K562 (cell line): Measurements from ENCODE around the gene EIF4E1B. TPM values are rescaled to one million over a fixed set of nuclear protein-coding genes. Genes with fewer than 3 reads are reported as not detected.

Experiments used
- ATAC-seq: fragments of 200-7000 bp; cut with Tn5 transposase; 3 replicates; pipeline ENCODE4 v1.9.1; 2020; ENCODE audit warnings: moderate library complexity
- BruUV-seq: library from RNA; stranded (reverse); fragments of 400-500 nt; replicated peaks from 2 replicates; lab custom pipeline; 2021; lab: Mats Ljungman, UMichigan
- CTCF ChIA-PET: fragments of 300-600 bp; formaldehyde crosslinking; extraction: SDS; loops from one replicate; lab custom pipeline; 2021; ENCODE audit warnings: low intra/inter-chr PET ratio; lab: Yijun Ruan, JAX
- POLR2A ChIA-PET: fragments of 300-600, 350-650 bp; sonication (Branson Sonifier 250); formaldehyde crosslinking; extraction: SDS; loops from one replicate; lab custom pipeline; 2021; ENCODE audit warnings: antibody characterized with exemption, inconsistent platforms; lab: Yijun Ruan, JAX
- DNase-seq, 4 experiments: peaks; one replicate each; pipeline versions ENCODE4 v3.0.0 to v3.0.0-alpha.2; 2011 to 2018; ENCODE audit warnings: low spot score in 3 of 4, mixed read lengths in 3 of 4; ENCODE audit errors: extremely low read depth in 1 of 4
- FAIRE-seq: peaks from 2 replicates; lab custom pipeline; 2011; peaks lifted over from hg19 to GRCh38; lab: Jason Lieb, UNC
- H2AFZ ChIP-seq: 2 replicates; pipeline ENCODE4 v1.6.0; 2011; ENCODE audit warnings: low read depth, low read length, control low read depth, inconsistent platforms
- H3K27ac ChIP-seq: fragments of 200-600 bp; 3 replicates; pipeline ENCODE4 v1.8.0; 2011; ENCODE audit warnings: low read depth, mild to moderate bottlenecking, control low read depth, inconsistent platforms, low read length, moderate library complexity, mixed read lengths; ENCODE audit errors: extremely low read depth
- H3K27me3 ChIP-seq, 2 experiments: fragments of 300-600 bp in 1 of 2; 2 replicates in 1 of 2; 3 replicates in 1 of 2; pipeline versions ENCODE4 v1.6.0 to v1.8.0; 2011; ENCODE audit warnings: inconsistent platforms in 2 of 2, low read length in 2 of 2, mild to moderate bottlenecking in 1 of 2, mixed read lengths in 1 of 2, moderate library complexity in 1 of 2; ENCODE audit not compliant: control insufficient read depth in 2 of 2, insufficient read depth in 2 of 2
- H3K36me3 ChIP-seq: fragments of 300-600 bp; 3 replicates; pipeline ENCODE4 v1.8.0; 2011; ENCODE audit warnings: mild to moderate bottlenecking, low read length, inconsistent platforms; ENCODE audit not compliant: control insufficient read depth, insufficient read depth
- H3K4me1 ChIP-seq, 2 experiments: fragments of 200-600 bp in 1 of 2; replicated peaks in 1 of 2; 2 replicates in 1 of 2; 3 replicates in 1 of 2; pipeline versions ENCODE4 v1.5.1 to v1.8.0; 2011; ENCODE audit warnings: inconsistent platforms in 2 of 2, low read length in 2 of 2, mild to moderate bottlenecking in 1 of 2, mixed read lengths in 1 of 2, moderate library complexity in 1 of 2; ENCODE audit not compliant: control insufficient read depth in 2 of 2, insufficient read depth in 2 of 2
- H3K4me2 ChIP-seq: 2 replicates; pipeline ENCODE4 v1.6.1; 2011; ENCODE audit warnings: low read length, control low read depth, inconsistent platforms, mixed read lengths; ENCODE audit not compliant: insufficient read depth
- H3K4me3 ChIP-seq: fragments of 200-600 bp; sonication (generic), shearing (Covaris generic); 2 replicates; pipeline ENCODE4 v1.5.1; 2016; ENCODE audit warnings: control low read depth, inconsistent platforms
- H3K79me2 ChIP-seq: fragments of 200-600 bp; 3 replicates; pipeline ENCODE4 v1.8.0; 2011; ENCODE audit warnings: low read length, inconsistent platforms; ENCODE audit not compliant: control insufficient read depth, insufficient read depth
- H3K9ac ChIP-seq, 2 experiments: 2 replicates each; pipeline versions ENCODE4 v1.6.0 to v1.6.1; 2011; ENCODE audit warnings: low read depth in 2 of 2, low read length in 2 of 2, control low read depth in 1 of 2, inconsistent platforms in 1 of 2, mild to moderate bottlenecking in 1 of 2, mixed read lengths in 1 of 2; ENCODE audit not compliant: insufficient read depth in 1 of 2
- H3K9me1 ChIP-seq: one replicate; pipeline ENCODE4 v1.6.0; 2011; ENCODE audit warnings: inconsistent platforms, mild to moderate bottlenecking, low read length, moderate library complexity; ENCODE audit not compliant: control insufficient read depth, insufficient read depth
- H3K9me3 ChIP-seq: replicated peaks from 2 replicates; pipeline ENCODE4 v1.5.1; 2011; ENCODE audit warnings: low read depth, low read length, inconsistent platforms; ENCODE audit not compliant: control insufficient read depth, insufficient read depth
- H4K20me1 ChIP-seq: replicated peaks from 2 replicates; pipeline ENCODE4 v1.6.1; 2011; ENCODE audit warnings: low read length, inconsistent platforms, mixed read lengths; ENCODE audit not compliant: control insufficient read depth, insufficient read depth
- CBFA2T2 ChIP-seq: fragments of 450-650 bp; conservative IDR thresholded peaks from 2 replicates; pipeline ENCODE4 v1.6.1; 2017; ENCODE audit warnings: mild to moderate bottlenecking
- CBFA2T3 ChIP-seq: fragments of 450-650 bp; IDR thresholded peaks from 2 replicates; pipeline ENCODE4 v1.6.1; 2017
- MAFG ChIP-seq: fragments of 450-650 bp; conservative IDR thresholded peaks from 2 replicates; pipeline ENCODE4 v1.6.1; 2016; ENCODE audit warnings: missing genetic modification characterization, missing compliant biosample characterization
- MITF ChIP-seq: IDR thresholded peaks from 2 replicates; pipeline ENCODE4 v1.6.1; 2014; ENCODE audit warnings: antibody characterized with exemption
- NFXL1 ChIP-seq: fragments of 450-650 bp; formaldehyde crosslinking; IDR thresholded peaks from 2 replicates; pipeline ENCODE4 v1.4.0; 2021; ENCODE audit warnings: mild to moderate bottlenecking
- NFYB ChIP-seq: IDR thresholded peaks from 2 replicates; pipeline ENCODE4 v1.6.1; 2011; ENCODE audit warnings: mild to moderate bottlenecking, moderate library complexity; ENCODE audit not compliant: insufficient read length; ENCODE audit errors: extremely low read depth
- POU5F1 ChIP-seq: fragments of 150-350 bp; IDR thresholded peaks from 2 replicates; pipeline ENCODE4 v1.6.1; 2014; ENCODE audit warnings: borderline replicate concordance, low read length, low read depth, mild to moderate bottlenecking; ENCODE audit not compliant: partially characterized antibody
- SMAD3 ChIP-seq: fragments of 450-650 bp; formaldehyde crosslinking; conservative IDR thresholded peaks from 2 replicates; pipeline ENCODE4 v1.4.0; 2020; ENCODE audit warnings: mild to moderate bottlenecking
- SREBF2 ChIP-seq: sonication (generic); formaldehyde crosslinking; IDR thresholded peaks from 2 replicates; pipeline ENCODE4 v1.4.0; 2020; ENCODE audit warnings: mild to moderate bottlenecking, missing genetic modification reagents
- WGBS: fragments of 100-300 bp; shearing (Covaris generic); methylation state at CpG from one replicate; pipeline ENCODE4 v1.1.6; 2016; ENCODE audit warnings: low coverage, mixed read lengths; ENCODE audit not compliant: insufficient coverage; ENCODE audit errors: missing lambda C conversion rate; 5-methylcytosine and 5-hydroxymethylcytosine counted together
- in situ Hi-C: fragments of 300-500 bp; cut with MboI; formaldehyde crosslinking; loops from 4 replicates; pipeline ENCODE4 v1.15.0; 2018; ENCODE audit warnings: inconsistent platforms, mixed read lengths
- intact Hi-C: fragments of 100-400 bp; cut with micrococcal nuclease; formaldehyde crosslinking; loops from 2 replicates; pipeline ENCODE4 v1.14.2; 2022
- polyA plus RNA-seq, 8 experiments: library from polyadenylated mRNA; depleted of rRNA in 4 of 8; stranded (reverse) in 5 of 8; unstranded in 3 of 8; fragments of >200 nt; fragmentation: Nextera tagmentation in 2 of 8; fragmentation: Illumina TruSeq in 1 of 8; extraction: Ambion mirVana in 2 of 8; extraction: Trizol in 1 of 8; gene quantifications; 2 replicates each; pipeline versions ENCODE4 v1.2.1 to v1.2.3, GENCODE V29; 2011 to 2014; ENCODE audit warnings: inconsistent platforms in 1 of 8, missing spikeins in 1 of 8
- total RNA-seq, 7 experiments: library from RNA; depleted of rRNA in 6 of 7; stranded (reverse); fragments of >200 nt in 6 of 7; fragmentation: Illumina TruSeq in 2 of 7; extraction: Trizol in 2 of 7; gene quantifications; 2 replicates each; pipeline versions ENCODE4 v1.2.1 to v1.2.3, GENCODE V29; 2011 to 2021; ENCODE audit warnings: low replicate concordance in 1 of 7

EIF4E1B gene
- total and polyA plus RNA-seq, 9 of the 15 experiments (the other 6 are each of a cell fraction or from before 2014, with no cell fraction given): not detected

GRCh38 chr5:176648474-176649194 lies 18.2 kb downstream of the EIF4E1B start (continued):
- TF ChIP-seq MITF: no peak

- no TSS peak for BruUV-seq
- H3K79me2 ChIP-seq: peaks cover 45% of the 10 kb centered on the region
- H3K9me1 ChIP-seq: peaks cover 19% of the 10 kb centered on the region
- no peak for ATAC-seq
- H3K4me2 ChIP-seq: peak overlapping the region; percentile 72
- TF ChIP-seq SMAD3: no peak
- TF ChIP-seq CBFA2T3: peak; percentile 68
- TF ChIP-seq MITF: no peak
- TF ChIP-seq POU5F1: no peak
- TF ChIP-seq NFXL1 (CRISPR knock-in tag): no peak
- TF ChIP-seq MAFG: no peak
- peak; percentile 25 for TF ChIP-seq NFYB
- TF ChIP-seq CBFA2T2: peak; percentile 52
- no peak for TF ChIP-seq SREBF2
- peaks cover 26% of the 10 kb centered on the region; the same call in 2 of the 3 replicates for H3K36me3 ChIP-seq
- CTCF ChIA-PET: no interaction called here
- H3K9ac ChIP-seq: peak overlapping the region in 1 of 2 experiments; percentile 65; a peak in 3 of 4 replicates
- peaks cover 19% of the 10 kb centered on the region for H4K20me1 ChIP-seq
- H3K4me1 ChIP-seq: peaks cover 37 to 71% of the 10 kb centered on the region in 2 experiments
- POLR2A ChIA-PET: interaction anchor here (0.6 to 1.4 kb wide), 2 partner anchors 10 to 44 kb away, joined by 3 to 4 read pairs; no protein-coding TSS in a partner anchor
- peak; percentile 95 for FAIRE-seq
- H3K4me3 ChIP-seq: no peak overlapping the region
- H3K9me3 ChIP-seq: no peaks in the 10 kb centered on the region
- H2AFZ ChIP-seq: no peak overlapping the region
- no peak overlapping the region; the same call in 2 of the 3 replicates for H3K27ac ChIP-seq
- intact Hi-C loops: no loop called here
- in situ Hi-C loops: no loop called here
- 21% methylated on average over 8 of the region's 8 CpGs for WGBS
- DNase-seq: peak; percentile 59 to 88 (median 80)
- no peaks in the 10 kb centered on the region for H3K27me3 ChIP-seq
Measured at GRCh38 chr5:176650354-176650884, 19.9 kb downstream of the EIF4E1B start.
